AG09319 (cell line): ENCODE measurements around the gene ACBD6.

ENCODE experiments used
- DNase-seq: peaks from one replicate; pipeline ENCODE4 v3.0.0-alpha.2; 2010; ENCODE audit warnings: low read depth; ENCODE audit errors: extremely low read depth
- CTCF ChIP-seq: IDR thresholded peaks from 2 replicates; pipeline ENCODE4 v1.5.1; 2011; ENCODE audit warnings: low read depth, mild to moderate bottlenecking, inconsistent platforms, low read length, moderate library complexity

ACBD6 gene

DNA sequence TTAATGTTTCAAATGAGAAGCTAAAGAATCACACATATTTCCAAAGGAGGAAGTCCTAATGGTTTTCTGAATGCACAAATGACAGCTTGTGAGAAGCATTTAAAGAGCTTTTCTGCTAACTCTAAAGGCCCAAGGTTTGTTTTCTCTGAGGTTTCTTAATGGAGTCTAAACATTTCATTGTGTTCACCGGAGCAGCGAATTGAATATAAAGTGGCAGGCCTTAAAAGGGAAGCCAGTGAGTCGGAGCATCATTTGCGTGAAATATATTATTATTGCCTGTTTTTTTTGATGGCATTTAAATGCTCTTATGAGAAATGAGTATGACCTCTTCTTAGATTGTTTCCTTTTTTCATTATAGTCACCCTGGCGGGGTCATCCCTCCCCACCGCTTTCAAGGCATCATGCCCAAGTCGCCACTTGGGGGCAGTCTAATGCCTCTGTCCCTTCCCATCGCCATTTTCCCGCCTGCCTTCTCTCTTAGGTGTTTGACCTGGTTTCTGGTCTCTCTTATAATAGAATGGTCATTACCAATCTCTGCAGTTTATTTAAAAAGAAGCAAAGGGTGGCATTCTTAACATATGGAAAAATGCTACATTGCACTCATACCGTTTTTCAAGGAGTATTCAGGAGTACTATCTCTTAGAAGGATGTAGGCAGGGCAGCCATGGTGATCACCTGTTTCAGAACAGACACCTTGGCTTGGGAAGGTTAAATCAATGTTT lies 31.1 kb upstream of the ACBD6 start:
- peak; percentile 68 for TF ChIP-seq CTCF
- no peak for DNase-seq

DNA sequence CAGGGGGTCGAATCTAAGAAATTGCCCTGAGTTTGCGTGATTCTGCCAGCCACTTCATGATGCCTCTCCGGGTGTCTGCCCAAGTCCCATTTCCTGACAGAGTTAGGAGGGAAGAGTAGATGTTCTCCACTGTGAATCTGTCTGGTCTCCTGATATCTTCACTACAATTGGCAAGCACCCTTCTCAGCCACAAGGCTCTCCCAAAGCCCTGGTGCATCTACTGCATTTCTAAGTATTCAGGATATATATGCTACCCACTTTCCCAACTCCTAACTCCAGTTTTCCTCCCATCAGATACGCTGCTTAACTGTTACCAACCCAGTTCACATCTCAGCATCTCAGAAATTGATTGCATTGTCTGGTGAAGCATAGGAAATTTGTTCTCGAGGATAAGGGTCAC lies 30.5 kb upstream of the ACBD6 start:
- no peak for DNase-seq
- no peak for TF ChIP-seq CTCF

DNA sequence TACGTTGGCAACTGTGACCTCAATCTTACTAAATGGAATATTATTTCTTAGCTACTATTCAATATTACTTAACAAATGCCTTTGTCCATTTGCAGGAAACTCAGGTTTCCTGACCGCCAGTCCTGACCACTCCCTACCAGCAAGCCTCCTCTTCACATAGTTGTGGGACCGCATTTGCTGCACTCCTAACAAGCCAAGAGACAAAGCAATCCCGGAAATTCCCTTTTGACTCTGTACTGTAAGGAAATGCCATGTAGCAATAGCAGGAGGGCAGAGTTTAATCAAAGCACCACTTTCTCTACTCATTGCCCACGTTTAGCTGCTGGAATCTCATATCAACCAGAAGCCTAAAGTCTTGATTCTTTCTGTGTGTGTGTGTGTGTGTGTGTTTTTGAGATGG lies 28.1 kb upstream of the ACBD6 start:
- TF ChIP-seq CTCF, result no peak
- peak; percentile 70 for DNase-seq

- no peak for DNase-seq
- no peak for TF ChIP-seq CTCF
Observed at GRCh38 chr1:180528868-180529470, 26.6 kb upstream of the ACBD6 start.

GRCh38 chr1:180527101-180527669 lies 24.8 kb upstream of the ACBD6 start:
- DNase-seq, result no peak
- no peak for TF ChIP-seq CTCF

GRCh38 chr1:180525715-180526039 lies 23.3 kb upstream of the ACBD6 start:
- DNase-seq, result no peak
- no peak for TF ChIP-seq CTCF

GRCh38 chr1:180524915-180525714 lies 22.7 kb upstream of the ACBD6 start:
- DNase-seq, result no peak
- TF ChIP-seq CTCF, result no peak
